ENCODE results near the gene NR3C1.

NR3C1 gene

GRCh38 chr5:143234162-143234842 is 169.2 kb downstream of the NR3C1 start:
- no peak for DNase-seq (ENCODE audit: low read depth)

- no peak for DNase-seq (ENCODE audit: low read depth)
Observed at GRCh38 chr5:143233031-143233430, 170.5 kb downstream of the NR3C1 start.

DNA sequence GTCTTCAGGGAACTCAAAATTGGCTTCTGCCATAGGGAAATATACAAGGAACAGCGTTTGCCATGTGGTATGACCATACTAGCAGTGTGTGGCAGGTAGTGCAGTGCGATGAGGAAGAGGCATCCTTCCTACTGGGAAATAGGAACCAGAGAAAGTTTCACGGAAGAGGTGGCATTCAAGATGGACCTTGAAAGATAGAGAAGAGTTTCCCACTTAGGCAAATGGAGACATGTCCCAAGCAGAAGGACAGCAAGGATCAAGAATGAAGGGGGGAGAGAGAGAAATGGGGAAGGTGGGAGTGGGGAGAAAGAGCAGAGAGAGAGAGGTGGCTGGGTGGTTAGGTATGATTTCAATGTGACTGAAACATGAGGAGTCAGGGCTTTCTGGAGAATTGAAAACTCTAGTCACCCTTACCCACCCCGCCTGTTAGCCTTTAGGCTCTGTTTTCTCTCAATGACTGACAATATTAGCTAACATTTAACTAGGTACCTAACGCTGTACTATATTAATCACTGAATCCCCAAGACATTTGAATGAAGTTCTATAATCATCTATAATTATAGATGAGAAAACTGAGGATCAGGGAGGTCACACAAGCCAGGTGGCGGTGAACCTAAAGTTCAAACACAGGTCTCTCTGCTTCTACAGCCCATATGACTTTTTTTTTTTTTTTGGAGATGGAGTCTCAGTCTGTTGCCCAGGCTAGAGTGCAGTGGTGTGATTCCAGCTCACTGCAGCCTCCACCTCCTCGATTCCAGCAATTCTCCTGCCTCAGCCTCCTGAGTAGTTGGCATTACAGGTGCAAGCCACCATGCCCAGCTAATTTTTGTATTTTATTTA is 171.3 kb downstream of the NR3C1 start:
- no peak for DNase-seq (ENCODE audit: low read depth)

DNA sequence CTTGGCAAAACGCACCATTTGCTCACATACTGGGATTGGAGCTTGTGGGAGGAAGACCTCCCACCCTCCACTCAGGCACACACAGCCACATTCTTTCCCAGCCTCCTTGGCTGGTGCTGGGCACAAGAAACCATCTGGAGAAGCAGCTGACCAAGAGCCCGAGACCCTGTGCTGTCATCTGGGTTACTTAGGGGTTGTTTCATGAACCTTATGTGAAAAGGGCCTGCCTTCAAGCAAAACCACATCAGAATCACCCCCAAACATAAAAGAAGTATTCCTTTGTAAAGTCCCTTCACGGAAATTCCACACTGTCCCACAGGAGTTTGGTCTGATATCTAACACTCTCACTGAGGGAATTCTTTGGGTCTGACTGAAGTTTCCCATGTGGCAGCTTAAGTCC is 172.1 kb downstream of the NR3C1 start:
- DNase-seq (ENCODE audit: low read depth) = no peak

DNA sequence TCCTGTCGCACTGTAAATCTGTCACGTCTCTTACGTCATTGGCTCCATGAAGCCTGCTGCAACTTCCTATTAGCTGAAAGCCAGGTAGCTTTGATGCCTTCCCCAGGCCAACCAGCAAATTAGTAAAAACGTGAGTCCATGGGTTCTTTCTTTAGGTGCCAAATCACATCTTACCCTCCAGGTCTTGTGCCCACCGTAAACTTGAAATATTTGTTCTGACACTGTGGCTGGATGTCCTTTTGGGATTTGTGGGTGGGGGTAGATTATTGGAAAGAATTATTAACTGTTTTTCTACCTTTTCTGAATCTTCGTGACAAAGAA is 172.8 kb downstream of the NR3C1 start:
- no peak for DNase-seq (ENCODE audit: low read depth)

GRCh38 chr5:143229896-143230675 is 173.4 kb downstream of the NR3C1 start:
- DNase-seq (ENCODE audit: low read depth) = no peak

GRCh38 chr5:143229426-143229895 is 174.0 kb downstream of the NR3C1 start:
- no peak for DNase-seq (ENCODE audit: low read depth)

- DNase-seq (ENCODE audit: low read depth) = no peak
Observed at GRCh38 chr5:143228597-143229293, 174.7 kb downstream of the NR3C1 start.
